Body of pancreas (tissue), 4 donors: Measurements from ENCODE around the gene ABHD16A. TPM values are rescaled to one million over a fixed set of nuclear protein-coding genes. Genes with fewer than 3 reads are reported as not detected.

ENCODE experiments used
- ATAC-seq: fragments of 150-250 bp; one replicate; pipeline ENCODE4 v1.9.1; 2016
- DNase-seq, 4 donors: peaks; one replicate each; pipeline ENCODE4 v3.0.0-alpha.2; 2019
- H3K27ac ChIP-seq, 4 donors: fragments of 200-600 bp; sonication (generic); 1 replicate in 3 of 4; 2 replicates in 1 of 4; pipeline versions ENCODE4 v1.5.1 to v1.6.1; 2016 to 2019; ENCODE audit warnings: mild to moderate bottlenecking in 1 of 4, mixed read lengths in 1 of 4, moderate library complexity in 1 of 4
- H3K27me3 ChIP-seq, 2 donors: fragments of 200-600 bp; sonication (generic); one replicate each; pipeline ENCODE4 v1.6.0; 2016; ENCODE audit warnings: mild to moderate bottlenecking in 1 of 2
- H3K36me3 ChIP-seq, 2 donors: fragments of 200-600 bp; sonication (generic); replicated peaks in 1 of 2; 2 replicates each; pipeline ENCODE4 v1.5.1; 2016; ENCODE audit warnings: low read depth in 2 of 2; ENCODE audit not compliant: insufficient read depth in 1 of 2
- H3K4me1 ChIP-seq: fragments of 200-600 bp; sonication (generic); one replicate; pipeline ENCODE4 v1.6.0; 2016
- H3K4me3 ChIP-seq, 2 donors: fragments of 200-600 bp; sonication (generic); 1 replicate in 1 of 2; 2 replicates in 1 of 2; pipeline ENCODE4 v1.5.1; 2016 to 2019
- H3K9me3 ChIP-seq, 3 donors: fragments of 200-600 bp; sonication (generic); 1 replicate in 2 of 3; 2 replicates in 1 of 3; pipeline ENCODE4 v1.5.1; 2016
- POLR2A ChIP-seq, 3 donors: fragments of 450-650 bp; IDR thresholded peaks; one replicate each; pipeline ENCODE4 v1.6.1; 2016; ENCODE audit warnings: antibody characterized with exemption in 3 of 3, mild to moderate bottlenecking in 2 of 3
- WGBS, 2 donors: methylation state at CpG; one replicate each; pipeline ENCODE4 v1.1.5; 2017; 5-methylcytosine and 5-hydroxymethylcytosine counted together
- intact Hi-C: fragments of 100-400 bp; cut with DNase I; formaldehyde crosslinking; loops from one replicate; pipeline ENCODE4 v1.15.1; 2023
- total RNA-seq, 2 donors: library from RNA; depleted of rRNA; stranded (reverse); fragments of >200 nt; gene quantifications; one replicate each; pipeline ENCODE4 v1.1.0, GENCODE V29; 2016
- TF ChIP-seq, protein P1 (sequence below), 7 experiments: fragments of 450-650 bp in 4 of 7; fragments of 200-600 bp in 3 of 7; sonication (generic) in 3 of 7; IDR thresholded peaks; one replicate each; pipeline ENCODE4 v1.5.1; 2016 to 2019; ENCODE audit warnings: antibody characterized with exemption in 7 of 7

ABHD16A gene
- total RNA-seq, 2 donors from 2014 or later = 24.7 to 38.1 TPM

DNA sequence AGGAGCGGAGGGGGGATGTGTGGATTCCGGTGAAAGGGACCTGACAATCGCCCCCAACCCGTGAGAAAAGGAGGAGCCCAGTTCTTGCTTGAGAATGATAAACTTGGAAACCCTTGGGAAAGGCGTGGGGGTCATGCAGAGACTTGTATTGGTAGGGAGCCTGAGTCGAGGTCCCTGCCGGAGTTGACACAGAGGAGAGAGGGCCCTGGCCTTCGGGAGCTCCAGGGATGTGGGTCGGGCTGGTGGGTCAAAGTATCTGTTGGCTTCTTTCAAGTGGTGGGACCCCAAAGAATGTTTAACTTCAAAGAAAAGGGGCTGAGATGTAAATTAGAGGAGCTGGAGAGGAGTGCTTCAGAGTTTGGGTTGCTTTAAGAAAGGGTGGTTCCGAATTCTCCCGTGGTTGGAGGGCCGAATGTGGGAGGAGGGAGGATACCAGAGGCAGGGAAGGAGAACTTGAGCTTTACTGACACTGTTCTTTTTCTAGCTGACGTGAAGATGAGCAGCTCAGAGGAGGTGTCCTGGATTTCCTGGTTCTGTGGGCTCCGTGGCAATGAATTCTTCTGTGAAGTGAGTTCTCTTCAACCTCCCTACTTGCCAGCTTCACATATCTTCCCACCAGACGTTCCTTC, 36.7 kb downstream of the ABHD16A start:
- H3K4me1 ChIP-seq = peaks cover 46% of the 10 kb centered on the region
- no peaks in the 10 kb centered on the region for H3K9me3 ChIP-seq
- DNase-seq (no peak), ATAC-seq (no peak)
- no peaks in the 10 kb centered on the region for H3K27me3 ChIP-seq
- H3K36me3 ChIP-seq = peaks cover 6 to 28% of the 10 kb centered on the region in 2 donors
- WGBS, 2 donors = 3 to 4% methylated on average over 15 of the region's 15 CpGs
- H3K27ac ChIP-seq = peak overlapping the region; percentile 57 to 96 (median 88)
- peak overlapping the region; percentile 87 to 96 for H3K4me3 ChIP-seq
- TF ChIP-seq, protein P1, sequence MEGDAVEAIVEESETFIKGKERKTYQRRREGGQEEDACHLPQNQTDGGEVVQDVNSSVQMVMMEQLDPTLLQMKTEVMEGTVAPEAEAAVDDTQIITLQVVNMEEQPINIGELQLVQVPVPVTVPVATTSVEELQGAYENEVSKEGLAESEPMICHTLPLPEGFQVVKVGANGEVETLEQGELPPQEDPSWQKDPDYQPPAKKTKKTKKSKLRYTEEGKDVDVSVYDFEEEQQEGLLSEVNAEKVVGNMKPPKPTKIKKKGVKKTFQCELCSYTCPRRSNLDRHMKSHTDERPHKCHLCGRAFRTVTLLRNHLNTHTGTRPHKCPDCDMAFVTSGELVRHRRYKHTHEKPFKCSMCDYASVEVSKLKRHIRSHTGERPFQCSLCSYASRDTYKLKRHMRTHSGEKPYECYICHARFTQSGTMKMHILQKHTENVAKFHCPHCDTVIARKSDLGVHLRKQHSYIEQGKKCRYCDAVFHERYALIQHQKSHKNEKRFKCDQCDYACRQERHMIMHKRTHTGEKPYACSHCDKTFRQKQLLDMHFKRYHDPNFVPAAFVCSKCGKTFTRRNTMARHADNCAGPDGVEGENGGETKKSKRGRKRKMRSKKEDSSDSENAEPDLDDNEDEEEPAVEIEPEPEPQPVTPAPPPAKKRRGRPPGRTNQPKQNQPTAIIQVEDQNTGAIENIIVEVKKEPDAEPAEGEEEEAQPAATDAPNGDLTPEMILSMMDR (IDR thresholded peaks at IDR 0.05) = no peak
- TF ChIP-seq POLR2A (IDR thresholded peaks at IDR 0.05) = no peak
- intact Hi-C loops = no loop called here

DNA sequence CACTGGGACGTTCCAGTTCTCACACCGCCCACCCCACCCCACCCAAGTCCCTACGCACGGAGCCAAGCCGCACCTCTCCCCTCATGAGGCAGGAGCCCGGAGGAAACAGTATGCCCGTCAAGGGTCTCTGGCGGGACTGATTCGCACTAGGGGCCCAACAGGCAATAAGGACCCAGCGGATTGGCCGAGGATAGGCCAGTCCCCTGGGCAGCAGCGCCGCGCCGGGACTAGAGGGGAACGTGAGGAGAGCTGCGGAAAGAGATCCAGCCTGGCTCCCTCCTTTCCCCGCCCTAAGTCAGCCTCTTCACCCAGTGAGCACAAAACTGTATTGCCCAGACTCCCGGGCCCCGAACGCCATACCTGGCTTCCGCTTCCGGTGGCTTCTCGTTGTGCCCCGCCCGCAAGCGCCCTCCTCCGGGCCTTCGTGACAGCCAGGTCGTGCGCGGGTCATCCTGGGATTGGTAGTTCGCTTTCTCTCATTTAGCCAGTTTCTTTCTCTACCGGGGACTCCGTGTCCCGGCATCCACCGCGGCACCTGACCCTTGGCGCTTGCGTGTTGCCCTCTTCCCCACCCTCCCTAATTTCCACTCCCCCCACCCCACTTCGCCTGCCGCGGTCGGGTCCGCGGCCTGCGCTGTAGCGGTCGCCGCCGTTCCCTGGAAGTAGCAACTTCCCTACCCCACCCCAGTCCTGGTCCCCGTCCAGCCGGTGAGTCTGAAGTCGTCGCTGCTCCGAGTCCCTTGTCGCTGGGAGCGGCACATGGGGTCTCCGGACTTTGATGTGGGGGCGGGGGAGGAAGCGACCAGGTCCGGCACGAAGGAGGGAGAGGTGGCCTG, 37.4 kb downstream of the ABHD16A start, which contains the start of gene CSNK2B:
CSNK2B (plus strand) TSS at position 580 of the 836 bp plus-strand sequence. CDS start 752 bp downstream, outside the sequence.
- peak; percentile 69 to 91 (median 88) for TF ChIP-seq POLR2A (IDR thresholded peaks at IDR 0.05)
- TF ChIP-seq, protein P1 (IDR thresholded peaks at IDR 0.05) = peak in 1 of 7 experiments; percentile 23
- no peaks in the 10 kb centered on the region for H3K9me3 ChIP-seq
- 0 to 1% methylated on average over 26 to 63 of the region's 63 CpGs for WGBS, 2 donors
- peaks cover 6 to 22% of the 10 kb centered on the region in 2 donors for H3K36me3 ChIP-seq
- peak; percentile 93 for ATAC-seq
- peak within 1 kb of the TSS; percentile 82 to 96 (median 94) for H3K27ac ChIP-seq
- H3K4me1 ChIP-seq = peaks cover 53% of the 10 kb centered on the region
- no peaks in the 10 kb centered on the region for H3K27me3 ChIP-seq
- peak within 1 kb of the TSS; percentile 87 to 96 for H3K4me3 ChIP-seq
- peak; percentile 97 to 99 (median 98) for DNase-seq
- intact Hi-C loops = no loop called here

DNA sequence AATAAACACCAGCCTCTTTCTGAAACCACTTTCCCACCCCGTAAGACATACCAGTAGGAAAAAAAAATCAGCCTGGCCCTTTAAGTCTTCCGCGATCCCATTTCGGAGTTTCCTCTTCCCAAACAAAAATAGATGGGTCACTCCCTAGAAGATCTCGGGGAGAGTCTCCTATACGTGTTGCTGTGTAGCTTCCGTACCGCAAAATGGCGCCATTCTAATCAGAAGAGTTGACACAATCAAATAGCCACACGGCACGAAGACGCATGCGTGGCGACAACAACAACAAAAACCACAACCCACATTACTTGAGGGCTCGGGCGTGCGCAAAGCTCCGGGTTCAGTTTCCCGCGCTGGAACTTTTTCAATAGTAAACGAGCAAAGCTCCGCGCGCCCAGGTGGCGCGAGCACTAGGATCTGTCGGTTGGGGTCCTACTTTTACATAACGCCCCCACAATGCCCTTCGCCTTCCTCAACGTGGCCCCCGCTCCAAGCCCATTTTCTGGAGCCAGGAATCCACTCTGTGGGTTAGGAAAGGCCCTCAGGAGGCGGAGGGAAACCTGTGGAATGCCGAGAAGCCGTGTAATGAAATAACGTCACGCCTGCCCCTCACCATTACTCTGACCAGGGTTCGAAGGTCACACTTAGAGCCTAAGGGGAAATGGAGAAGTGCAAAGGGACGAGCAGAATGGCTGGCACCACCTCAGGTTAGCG, 38.2 kb downstream of the ABHD16A start, which contains the start of gene GPANK1:
GPANK1 (minus strand) TSS at position 208 of the 711 bp plus-strand sequence. CDS start 519 bp downstream, outside the sequence.
- peak within 1 kb of the TSS; percentile 63 to 87 for H3K4me3 ChIP-seq
- intact Hi-C loops = no loop called here
- DNase-seq (peak; percentile 87 to 96 (median 94)), ATAC-seq (peak; percentile 62)
- H3K27me3 ChIP-seq = no peaks in the 10 kb centered on the region
- peak in 2 of 3 donors; percentile 56 to 57 for TF ChIP-seq POLR2A (IDR thresholded peaks at IDR 0.05)
- TF ChIP-seq, protein P1 (IDR thresholded peaks at IDR 0.05) = no peak
- 0% methylated on average over 26 to 39 of the region's 39 CpGs for WGBS, 2 donors
- peaks cover 6 to 16% of the 10 kb centered on the region in 2 donors for H3K36me3 ChIP-seq
- H3K27ac ChIP-seq = peak within 1 kb of the TSS; percentile 82 to 96 (median 94)
- peaks cover 53% of the 10 kb centered on the region for H3K4me1 ChIP-seq
- no peaks in the 10 kb centered on the region for H3K9me3 ChIP-seq

DNA sequence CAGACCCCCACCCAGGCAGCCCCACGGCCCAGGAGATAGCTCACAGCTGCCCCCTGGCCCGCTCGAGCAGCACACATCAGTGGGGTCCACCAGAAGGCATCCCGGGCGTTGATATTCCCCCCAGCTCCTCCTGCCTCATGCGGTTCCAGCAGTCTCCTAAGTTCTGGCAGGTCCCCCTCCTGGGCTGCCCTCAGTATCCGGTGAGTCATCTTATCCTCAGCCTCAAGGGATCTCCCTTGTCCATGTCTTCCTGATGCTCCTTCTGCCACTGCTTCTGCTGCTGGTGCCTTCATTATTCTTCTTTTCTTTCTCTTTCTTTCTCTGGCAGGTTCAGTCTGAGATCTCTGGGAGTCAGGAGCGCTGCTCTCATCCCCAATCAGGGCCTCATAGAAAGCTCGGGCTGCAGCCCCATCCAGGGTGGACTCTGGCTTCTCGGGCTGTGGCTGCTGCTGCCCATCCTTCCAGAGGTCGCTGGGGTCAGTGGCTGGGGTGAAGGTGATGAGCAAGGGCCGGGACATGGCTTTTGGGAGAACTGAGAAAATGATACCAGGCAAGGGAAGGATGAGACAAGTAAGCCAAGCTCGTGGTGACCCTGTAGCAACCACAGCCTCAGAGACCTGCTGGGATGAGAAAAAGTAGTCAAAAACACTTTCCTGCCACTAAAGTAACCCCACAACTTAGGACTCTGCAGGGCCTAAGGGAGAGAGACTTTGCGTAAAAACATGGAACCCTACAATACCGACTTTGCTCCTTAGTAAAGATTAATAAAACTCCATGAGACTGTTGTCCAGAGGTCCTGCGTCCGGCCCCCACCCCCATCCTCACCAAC, 38.9 kb downstream of the ABHD16A start:
- H3K27me3 ChIP-seq = no peaks in the 10 kb centered on the region

More for the DNA sequence above, 38.9 kb downstream of the ABHD16A start:
- H3K9me3 ChIP-seq = no peaks in the 10 kb centered on the region
- peak overlapping the region; percentile 82 to 96 (median 94) for H3K27ac ChIP-seq
- H3K4me3 ChIP-seq = peak overlapping the region; percentile 63 to 87
- peaks cover 60% of the 10 kb centered on the region for H3K4me1 ChIP-seq
- ATAC-seq (no peak), DNase-seq (peak in 2 of 4 donors; percentile 38 to 39)
- TF ChIP-seq, protein P1 (IDR thresholded peaks at IDR 0.05) = no peak
- TF ChIP-seq POLR2A (IDR thresholded peaks at IDR 0.05) = no peak
- 14 to 22% methylated on average over 14 to 17 of the region's 17 CpGs for WGBS, 2 donors
- H3K36me3 ChIP-seq = peaks cover 6 to 8% of the 10 kb centered on the region in 2 donors
- intact Hi-C loops = no loop called here
